B cell (primary cell): Measurements from ENCODE around the gene SEMA3A. TPM values are rescaled to one million over a fixed set of nuclear protein-coding genes. Genes with fewer than 3 reads are reported as not detected.

ENCODE experiments used
- ATAC-seq: fragments of 200-7000 bp; cut with Tn5 transposase; one replicate; pipeline ENCODE4 v1.10.0; 2021; ENCODE audit warnings: low read depth, mild to moderate bottlenecking, moderate number of reproducible peaks, moderate library complexity
- CTCF ChIA-PET: fragments of 350-600 bp; sonication (Branson Sonifier 250); formaldehyde crosslinking; loops from one replicate; lab custom pipeline; 2021; ENCODE audit warnings: antibody characterized with exemption, inconsistent platforms; lab: Charles Lee
- POLR2A ChIA-PET: fragments of 350-600 bp; sonication (Branson Sonifier 250); formaldehyde crosslinking; loops from one replicate; lab custom pipeline; 2021; ENCODE audit warnings: antibody characterized with exemption; lab: Charles Lee
- DNase-seq: peaks from one replicate; pipeline ENCODE4 v3.0.0; 2013
- H2AFZ ChIP-seq: 2 replicates; pipeline ENCODE4 v1.6.1; 2012; ENCODE audit warnings: mild to moderate bottlenecking, low read depth, low read length; ENCODE audit not compliant: insufficient read depth, poor library complexity, severe bottlenecking
- H3K27ac ChIP-seq, 2 donors: 1 replicate in 1 of 2; 2 replicates in 1 of 2; pipeline ENCODE4 v1.5.1; 2012 to 2013; ENCODE audit warnings: low read length in 2 of 2, mild to moderate bottlenecking in 2 of 2, moderate library complexity in 1 of 2
- H3K27me3 ChIP-seq, 4 experiments: fragments of 200-600 bp in 1 of 4; sonication (generic) in 1 of 4; replicated peaks in 1 of 4; 1 replicate in 2 of 4; 2 replicates in 2 of 4; pipeline versions ENCODE4 v1.6.1 to v1.7.0; 2013 to 2016; ENCODE audit warnings: low read length in 3 of 4, mild to moderate bottlenecking in 2 of 4, mixed read lengths in 1 of 4, moderate library complexity in 1 of 4; ENCODE audit not compliant: insufficient read depth in 4 of 4, control insufficient read depth in 3 of 4; ENCODE audit errors: control extremely low read depth in 1 of 4
- H3K36me3 ChIP-seq, 2 experiments: replicated peaks in 1 of 2; 1 replicate in 1 of 2; 2 replicates in 1 of 2; pipeline versions ENCODE4 v1.6.1 to v1.7.1; 2013; ENCODE audit warnings: low read length in 1 of 2; ENCODE audit not compliant: insufficient read depth in 2 of 2, control insufficient read depth in 1 of 2; ENCODE audit errors: control extremely low read depth in 1 of 2, extremely low read depth in 1 of 2
- H3K4me1 ChIP-seq, 2 donors: fragments of 200-600 bp in 1 of 2; sonication (generic) in 1 of 2; 1 replicate in 1 of 2; 2 replicates in 1 of 2; pipeline versions ENCODE4 v1.5.1 to v1.6.1; 2013 to 2017; ENCODE audit warnings: low read length in 2 of 2; ENCODE audit not compliant: control insufficient read depth in 2 of 2, insufficient read depth in 2 of 2
- H3K4me2 ChIP-seq: replicated peaks from 2 replicates; pipeline ENCODE3; 2012; ENCODE audit warnings: mild to moderate bottlenecking, low read depth, low read length; ENCODE audit not compliant: poor library complexity, severe bottlenecking
- H3K4me3 ChIP-seq, 5 experiments: fragments of 200-600 bp in 1 of 5; sonication (generic) in 1 of 5; 1 replicate in 3 of 5; 2 replicates in 2 of 5; pipeline versions ENCODE4 v1.5.1 to v1.7.0; 2011 to 2016; ENCODE audit warnings: low read length in 4 of 5, mild to moderate bottlenecking in 4 of 5, low read depth in 2 of 5, control low read depth in 1 of 5, moderate library complexity in 1 of 5; ENCODE audit not compliant: insufficient read depth in 1 of 5; ENCODE audit errors: control extremely low read depth in 1 of 5, extremely low read depth in 1 of 5
- H3K79me2 ChIP-seq: fragments of 200-600 bp; sonication (generic); one replicate; pipeline ENCODE4 v1.6.0; 2016; ENCODE audit warnings: low read length; ENCODE audit not compliant: control insufficient read depth, insufficient read depth
- H3K9ac ChIP-seq: fragments of 200-600 bp; sonication (generic); 2 replicates; pipeline ENCODE4 v1.6.1; 2017; ENCODE audit warnings: mild to moderate bottlenecking, low read length, moderate library complexity
- H3K9me3 ChIP-seq, 3 donors: one replicate each; pipeline versions ENCODE4 v1.6.1 to v1.7.1; 2013; ENCODE audit warnings: low read length in 2 of 3; ENCODE audit not compliant: control insufficient read depth in 2 of 3, insufficient read depth in 1 of 3; ENCODE audit errors: control extremely low read depth in 1 of 3
- H4K20me1 ChIP-seq: 2 replicates; pipeline ENCODE4 v1.6.0; 2012; ENCODE audit warnings: mild to moderate bottlenecking, low read length; ENCODE audit not compliant: insufficient read depth, control insufficient read depth, poor library complexity, severe bottlenecking
- H3K27ac Mint-ChIP-seq: one replicate; pipeline ENCODE4 v1.8.0; 2021; ENCODE audit warnings: mixed read lengths
- H3K27me3 Mint-ChIP-seq: one replicate; pipeline ENCODE4 v1.8.0; 2021; ENCODE audit warnings: mixed read lengths
- H3K4me1 Mint-ChIP-seq: one replicate; pipeline ENCODE4 v1.8.0; 2021; ENCODE audit warnings: mixed read lengths
- H3K4me3 Mint-ChIP-seq: one replicate; pipeline ENCODE4 v1.8.0; 2021; ENCODE audit warnings: mixed read lengths
- H3K9me3 Mint-ChIP-seq: one replicate; pipeline ENCODE4 v1.8.0; 2022; ENCODE audit warnings: mixed read lengths; ENCODE audit not compliant: insufficient read depth
- EZH2 ChIP-seq: IDR thresholded peaks from 2 replicates; pipeline ENCODE4 v1.6.1; 2012; ENCODE audit warnings: borderline replicate concordance, low read depth, mild to moderate bottlenecking, moderate library complexity, low read length; ENCODE audit not compliant: insufficient read depth, poor library complexity, severe bottlenecking
- WGBS: methylation state at CpG from one replicate; pipeline ENCODE4 v1.1.5; 2013; ENCODE audit warnings: missing lambda C conversion rate; ENCODE audit not compliant: insufficient coverage; 5-methylcytosine and 5-hydroxymethylcytosine counted together
- intact Hi-C: fragments of 100-400 bp; cut with micrococcal nuclease; formaldehyde crosslinking; loops from one replicate; pipeline ENCODE4 v1.10.0; 2022
- polyA plus RNA-seq: library from polyadenylated mRNA; depleted of rRNA; stranded (reverse); fragments of >200 nt; gene quantifications from 2 replicates; pipeline ENCODE4 v1.2.3, GENCODE V29; 2012
- total RNA-seq, 2 donors: library from RNA; stranded (reverse); fragments of 120-200 nt in 1 of 2; gene quantifications; 1 replicate in 1 of 2; 2 replicates in 1 of 2; pipeline versions ENCODE4 v1.2.3 to v1.2.4, GENCODE V29; 2013 to 2022
- TF ChIP-seq, protein P1 (sequence below): fragments of 200-600 bp; IDR thresholded peaks from one replicate; pipeline ENCODE4 v1.8.0; 2022; ENCODE audit warnings: antibody characterized with exemption, mild to moderate bottlenecking

Gene SEMA3A
- total and polyA plus RNA-seq, 2 donors (not counting 1 experiment from before 2014, with no cell fraction given), result not detected

- ATAC-seq, result no peak
Observed at GRCh38 chr7:84238596-84238995, 44.0 kb upstream of the SEMA3A start.

DNA sequence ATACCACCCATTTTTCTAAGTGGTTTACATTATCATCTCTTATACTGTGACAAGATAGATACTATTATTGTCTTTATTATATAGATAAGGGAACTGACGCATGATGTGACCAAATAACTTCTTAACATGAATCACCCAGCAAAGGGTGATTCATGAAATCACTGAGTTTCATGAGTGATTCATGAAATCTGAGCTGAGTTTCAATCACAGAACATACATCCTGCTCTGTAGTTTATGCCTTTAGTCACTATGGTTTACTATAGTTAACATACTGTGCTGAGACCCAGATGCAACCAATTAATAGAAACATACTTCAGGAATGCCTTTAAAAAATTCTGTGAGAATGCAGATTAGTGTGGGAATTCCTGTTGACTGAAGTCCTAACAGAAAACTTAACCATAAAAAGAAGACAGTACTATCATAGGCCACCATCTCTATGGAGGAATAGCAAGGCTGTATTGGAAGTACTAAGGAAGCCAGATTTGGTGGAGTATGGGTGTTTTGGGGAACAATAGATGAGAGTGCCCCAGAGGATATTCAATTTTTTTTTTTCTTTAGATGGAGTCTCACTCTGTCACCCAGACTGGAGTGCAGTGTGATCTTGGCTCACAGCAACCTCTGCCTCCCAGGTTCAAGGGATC lies 43.1 kb upstream of the SEMA3A start:
- no peak overlapping the region for H3K4me3 Mint-ChIP-seq
- Histone ChIP-seq H3K4me2 (no peak overlapping the region), H3K4me1 (no peaks in the 10 kb centered on the region), H3K36me3 (no peaks in the 10 kb centered on the region), H3K27ac (no peak overlapping the region), H3K9ac (no peak overlapping the region), H3K9me3 (no peaks in the 10 kb centered on the region), H2AFZ (no peak overlapping the region), H4K20me1 (no peaks in the 10 kb centered on the region), H3K79me2 (no peaks in the 10 kb centered on the region), H3K27me3 (no peaks in the 10 kb centered on the region), H3K4me3 (no peak overlapping the region)
- POLR2A ChIA-PET, result no interaction called here
- H3K4me1 Mint-ChIP-seq, result no peaks in the 10 kb centered on the region
- CTCF ChIA-PET, result no interaction called here
- intact Hi-C loops, result no loop called here
- peaks cover 5% of the 10 kb centered on the region for H3K9me3 Mint-ChIP-seq
- no peak for ATAC-seq
- TF ChIP-seq EZH2, result no peak
- TF ChIP-seq, protein P1, sequence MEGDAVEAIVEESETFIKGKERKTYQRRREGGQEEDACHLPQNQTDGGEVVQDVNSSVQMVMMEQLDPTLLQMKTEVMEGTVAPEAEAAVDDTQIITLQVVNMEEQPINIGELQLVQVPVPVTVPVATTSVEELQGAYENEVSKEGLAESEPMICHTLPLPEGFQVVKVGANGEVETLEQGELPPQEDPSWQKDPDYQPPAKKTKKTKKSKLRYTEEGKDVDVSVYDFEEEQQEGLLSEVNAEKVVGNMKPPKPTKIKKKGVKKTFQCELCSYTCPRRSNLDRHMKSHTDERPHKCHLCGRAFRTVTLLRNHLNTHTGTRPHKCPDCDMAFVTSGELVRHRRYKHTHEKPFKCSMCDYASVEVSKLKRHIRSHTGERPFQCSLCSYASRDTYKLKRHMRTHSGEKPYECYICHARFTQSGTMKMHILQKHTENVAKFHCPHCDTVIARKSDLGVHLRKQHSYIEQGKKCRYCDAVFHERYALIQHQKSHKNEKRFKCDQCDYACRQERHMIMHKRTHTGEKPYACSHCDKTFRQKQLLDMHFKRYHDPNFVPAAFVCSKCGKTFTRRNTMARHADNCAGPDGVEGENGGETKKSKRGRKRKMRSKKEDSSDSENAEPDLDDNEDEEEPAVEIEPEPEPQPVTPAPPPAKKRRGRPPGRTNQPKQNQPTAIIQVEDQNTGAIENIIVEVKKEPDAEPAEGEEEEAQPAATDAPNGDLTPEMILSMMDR, result no peak
- no peak overlapping the region for H3K27ac Mint-ChIP-seq
- no peak for DNase-seq
- WGBS, result no CpG with 5 or more reads among the region's 1 CpG
- H3K27me3 Mint-ChIP-seq, result no peaks in the 10 kb centered on the region

More at GRCh38 chr7:84238596-84238995, 44.0 kb upstream of the SEMA3A start:
- Histone ChIP-seq H3K4me1 (no peaks in the 10 kb centered on the region), H3K79me2 (no peaks in the 10 kb centered on the region), H2AFZ (no peak overlapping the region), H3K4me2 (no peak overlapping the region), H3K27me3 (no peaks in the 10 kb centered on the region), H3K9me3 (no peaks in the 10 kb centered on the region), H4K20me1 (no peaks in the 10 kb centered on the region), H3K36me3 (no peaks in the 10 kb centered on the region), H3K4me3 (no peak overlapping the region), H3K27ac (no peak overlapping the region), H3K9ac (no peak overlapping the region)
- peaks cover 5% of the 10 kb centered on the region for H3K9me3 Mint-ChIP-seq
- CTCF ChIA-PET, result no interaction called here
- WGBS, result 40% methylated on average over 2 of the region's 6 CpGs
- POLR2A ChIA-PET, result no interaction called here
- no peak overlapping the region for H3K4me3 Mint-ChIP-seq
- TF ChIP-seq, protein P1, result no peak
- no peak for TF ChIP-seq EZH2
- no peak overlapping the region for H3K27ac Mint-ChIP-seq
- no peak for DNase-seq
- H3K27me3 Mint-ChIP-seq, result no peaks in the 10 kb centered on the region
- intact Hi-C loops, result no loop called here
- no peaks in the 10 kb centered on the region for H3K4me1 Mint-ChIP-seq
